GM19025 (cell line): ENCODE results near the gene SSBP3.

Experiments used
- ATAC-seq: cut with Tn5 transposase; IDR thresholded peaks from one replicate; pipeline ENCODE4 v1.9.1; 2021; ENCODE audit warnings: mild to moderate bottlenecking, low read depth, moderate library complexity; ENCODE audit not compliant: unreplicated experiment

Gene SSBP3

DNA sequence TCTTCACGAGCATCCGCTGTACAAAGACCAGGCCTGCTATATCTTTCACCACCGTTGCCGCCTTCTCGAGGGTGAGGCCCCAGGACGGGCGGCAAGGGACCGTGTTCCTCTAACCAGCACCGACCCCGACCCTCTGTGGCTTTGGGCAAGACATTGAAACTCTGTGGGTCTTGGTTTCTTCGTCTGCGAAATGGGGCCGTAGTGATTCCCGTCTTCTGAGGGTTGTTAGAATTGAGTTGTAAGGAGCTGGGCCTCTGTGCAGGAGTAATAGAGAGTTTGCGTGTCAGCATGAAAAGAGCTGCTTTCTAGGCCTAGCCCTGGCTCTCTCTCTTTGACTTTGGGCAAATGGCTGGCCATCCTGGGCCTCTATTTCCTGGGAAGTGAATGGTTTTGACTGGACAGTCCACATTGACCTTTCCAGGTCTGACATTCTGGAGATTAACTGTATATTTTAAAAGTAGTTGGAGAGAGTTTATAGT, 205.6 kb downstream of the SSBP3 start:
- peak; percentile 4 for ATAC-seq

- ATAC-seq: peak; percentile 94
These were observed 206.3 kb downstream of the SSBP3 start, which contains the start of the genes CYB5RL and MRPL37 for GRCh38 chr1:54199765-54200518. TSS of gene CYB5RL (minus strand) at chr1:54200030. CDS start at chr1:54195616, 4,414 bp downstream. TSS of gene MRPL37 (plus strand) at chr1:54200167. CDS start at chr1:54200244, 77 bp downstream.

- ATAC-seq: no peak
These were observed 206.9 kb downstream of the SSBP3 start for GRCh38 chr1:54199151-54199764.

GRCh38 chr1:54193453-54193852, 212.7 kb downstream of the SSBP3 start:
- ATAC-seq: no peak

DNA sequence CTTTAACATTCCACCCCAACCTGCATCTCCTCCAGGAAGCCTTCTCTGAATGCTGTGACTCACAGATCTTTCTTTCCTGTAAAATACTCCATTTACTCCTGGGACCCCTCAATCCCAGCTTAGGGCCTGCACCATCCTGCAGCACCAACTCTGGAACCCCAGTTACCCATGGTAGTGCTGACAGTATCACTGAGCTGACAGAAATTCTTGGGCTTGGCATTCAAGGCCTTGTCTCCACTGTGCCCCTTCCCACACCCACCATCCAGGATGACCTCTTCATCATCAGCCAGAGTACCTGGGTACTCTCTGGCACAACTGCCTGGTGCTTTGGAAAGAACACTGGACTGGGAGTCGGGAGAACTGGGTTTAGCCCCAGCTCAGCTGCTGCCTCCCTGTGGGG, 214.7 kb downstream of the SSBP3 start:
- ATAC-seq: no peak

DNA sequence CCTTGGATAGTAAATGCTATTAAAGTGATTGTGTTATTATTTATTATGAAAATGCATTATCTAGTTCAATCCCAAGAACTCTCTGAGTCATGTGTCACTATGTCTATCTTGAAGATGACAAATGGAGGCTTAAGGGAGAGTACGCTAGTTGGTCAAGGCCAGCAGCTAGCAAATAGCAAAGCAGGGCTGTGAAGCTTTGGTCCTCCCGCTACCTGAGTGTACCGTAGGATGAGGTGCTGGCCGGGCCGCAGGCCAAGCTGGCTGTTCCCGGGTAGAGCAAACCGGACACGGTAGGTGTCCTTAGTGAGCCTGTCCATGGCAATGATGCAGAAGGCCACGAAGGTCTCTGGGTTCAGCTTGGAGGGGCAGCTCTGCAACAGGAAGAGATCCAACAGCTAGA, 215.7 kb downstream of the SSBP3 start:
- no peak for ATAC-seq

DNA sequence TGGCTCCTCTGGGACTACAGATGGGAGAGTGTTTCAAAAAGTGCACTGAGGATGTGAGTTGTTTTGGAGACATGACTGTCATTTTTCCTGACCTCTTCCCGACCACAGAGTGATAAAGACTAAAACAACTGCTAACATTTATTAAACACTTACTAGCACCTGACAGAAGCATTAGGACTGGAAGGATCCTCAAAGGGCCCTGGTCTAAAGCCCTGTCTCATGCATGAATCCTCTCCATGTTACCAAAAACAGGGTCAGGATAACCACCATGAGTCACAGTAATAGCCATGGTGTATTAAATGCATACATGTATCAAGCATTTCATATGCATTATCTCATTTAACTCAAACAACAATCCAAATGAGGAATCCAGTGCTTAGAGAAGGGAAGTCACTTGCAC, 217.9 kb downstream of the SSBP3 start:
- ATAC-seq: no peak

- ATAC-seq: no peak
These were observed 220.1 kb downstream of the SSBP3 start for GRCh38 chr1:54186056-54186455.

- no peak for ATAC-seq
These were observed 225.4 kb downstream of the SSBP3 start for GRCh38 chr1:54180701-54181360.

GRCh38 chr1:54178296-54179070, 227.7 kb downstream of the SSBP3 start:
- no peak for ATAC-seq

DNA sequence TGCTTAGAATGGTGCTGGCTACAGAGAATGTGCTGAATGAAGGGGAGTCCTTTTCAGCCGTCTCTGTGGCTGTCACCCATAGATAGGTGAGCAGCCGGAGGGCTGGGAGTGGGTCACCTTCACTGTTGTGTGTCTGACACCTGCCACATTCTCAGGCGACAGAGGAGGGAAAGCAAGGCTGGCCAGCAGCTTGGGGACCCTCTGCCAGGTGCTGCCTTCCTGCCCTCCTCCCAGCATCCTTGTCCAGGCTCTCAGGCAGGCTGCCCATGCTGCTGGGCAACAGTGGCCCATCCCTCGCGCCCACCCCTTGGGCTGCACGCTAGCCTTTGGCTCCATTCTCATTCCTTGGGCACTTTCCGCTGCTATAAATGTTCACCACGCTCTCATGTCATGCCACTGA, 228.5 kb downstream of the SSBP3 start:
- ATAC-seq: no peak

GRCh38 chr1:54176621-54177327, 229.4 kb downstream of the SSBP3 start:
- no peak for ATAC-seq
